ENCODE measurements around the gene PELO. TPM values are rescaled to one million over a fixed set of nuclear protein-coding genes. Genes with fewer than 3 reads are reported as not detected.
"Not testable (repeated sequence)": the region's sequence is repeated elsewhere in the genome, so short reads cannot be mapped to it uniquely, and the experiment has no call there.

Gene PELO
- total RNA-seq, 2 experiments from 2014 or later = 4.3 to 4.5 TPM

- ChIA-PET POLR2A (interaction anchor here (0.8 kb wide), 1 partner anchor 15 kb away, joined by 3 read pairs; no protein-coding TSS in a partner anchor), CTCF (no interaction called here)
- intact Hi-C loops (cut with DNase I, micrococcal nuclease) = no loop called here
- H3K4me1 ChIP-seq (ENCODE audit: insufficient read depth, low read length) = no peaks in the 10 kb centered on the region
- no peaks in the 10 kb centered on the region for H3K36me3 Mint-ChIP-seq (ENCODE audit: low read depth)
- H3K4me1 Mint-ChIP-seq (ENCODE audit: low read depth) = no peaks in the 10 kb centered on the region
- DNase-seq (no peak), ATAC-seq (ENCODE audit: poor library complexity) (no peak)
- H3K27me3 ChIP-seq (ENCODE audit: control insufficient read depth in 1 of 2, insufficient read depth in 2 of 2, low read length in 2 of 2) = no peaks in the 10 kb centered on the region
- no peak overlapping the region for H3K4me3 ChIP-seq (ENCODE audit: low read length)
- no peaks in the 10 kb centered on the region for H3K27me3 Mint-ChIP-seq
- no peak for TF ChIP-seq CTCF (IDR thresholded peaks at IDR 0.05)
- no peaks in the 10 kb centered on the region for H3K9me3 Mint-ChIP-seq
- no peak overlapping the region for H3K27ac ChIP-seq (ENCODE audit: low read depth in 1 of 2, low read length in 2 of 2)
- no peak overlapping the region for H3K27ac Mint-ChIP-seq
- no peaks in the 10 kb centered on the region for H3K9me3 ChIP-seq (ENCODE audit: control insufficient read depth in 1 of 2, insufficient read depth in 1 of 2, low read length in 2 of 2)
- no peaks in the 10 kb centered on the region for H3K36me3 ChIP-seq (ENCODE audit: insufficient read depth, low read length)
- no peak overlapping the region for H3K4me3 Mint-ChIP-seq
Observed at GRCh38 chr5:52814352-52815148, 26.8 kb downstream of the PELO start.

- DNase-seq (no peak), ATAC-seq (ENCODE audit: poor library complexity) (no peak)
- Histone ChIP-seq H3K4me3 (ENCODE audit: low read length) (no peak overlapping the region), H3K36me3 (ENCODE audit: insufficient read depth, low read length) (no peaks in the 10 kb centered on the region), H3K9me3 (ENCODE audit: control insufficient read depth in 1 of 2, insufficient read depth in 1 of 2, low read length in 2 of 2) (no peaks in the 10 kb centered on the region), H3K27me3 (ENCODE audit: control insufficient read depth in 1 of 2, insufficient read depth in 2 of 2, low read length in 2 of 2) (no peaks in the 10 kb centered on the region), H3K4me1 (ENCODE audit: insufficient read depth, low read length) (no peaks in the 10 kb centered on the region), H3K27ac (ENCODE audit: low read depth in 1 of 2, low read length in 2 of 2) (no peak overlapping the region)
- no peak overlapping the region for H3K4me3 Mint-ChIP-seq
- ChIA-PET CTCF (no interaction called here), POLR2A (no interaction called here)
- intact Hi-C loops (cut with DNase I, micrococcal nuclease) = no loop called here
- TF ChIP-seq CTCF (IDR thresholded peaks at IDR 0.05) = no peak
- no peak overlapping the region for H3K27ac Mint-ChIP-seq
- H3K4me1 Mint-ChIP-seq (ENCODE audit: low read depth) = no peaks in the 10 kb centered on the region
- no peaks in the 10 kb centered on the region for H3K9me3 Mint-ChIP-seq
- H3K36me3 Mint-ChIP-seq (ENCODE audit: low read depth) = no peaks in the 10 kb centered on the region
- H3K27me3 Mint-ChIP-seq = no peaks in the 10 kb centered on the region
Observed at GRCh38 chr5:52817818-52818217, 30.1 kb downstream of the PELO start.

GRCh38 chr5:52818360-52818759 is 30.6 kb downstream of the PELO start:
- Mint-ChIP-seq H3K27me3 (no peaks in the 10 kb centered on the region), H3K36me3 (ENCODE audit: low read depth) (no peaks in the 10 kb centered on the region), H3K4me1 (ENCODE audit: low read depth) (no peaks in the 10 kb centered on the region), H3K9me3 (no peaks in the 10 kb centered on the region), H3K4me3 (no peak overlapping the region), H3K27ac (no peak overlapping the region)
- Histone ChIP-seq H3K27me3 (ENCODE audit: control insufficient read depth in 1 of 2, insufficient read depth in 2 of 2, low read length in 2 of 2) (no peaks in the 10 kb centered on the region), H3K4me3 (ENCODE audit: low read length) (no peak overlapping the region), H3K36me3 (ENCODE audit: insufficient read depth, low read length) (no peaks in the 10 kb centered on the region), H3K27ac (ENCODE audit: low read depth in 1 of 2, low read length in 2 of 2) (no peak overlapping the region), H3K9me3 (ENCODE audit: control insufficient read depth in 1 of 2, insufficient read depth in 1 of 2, low read length in 2 of 2) (no peaks in the 10 kb centered on the region), H3K4me1 (ENCODE audit: insufficient read depth, low read length) (no peaks in the 10 kb centered on the region)
- intact Hi-C loops (cut with DNase I, micrococcal nuclease) = no loop called here
- DNase-seq = no peak
- ATAC-seq (ENCODE audit: poor library complexity) = no peak
- ChIA-PET POLR2A (no interaction called here), CTCF (no interaction called here)
- no peak for TF ChIP-seq CTCF (IDR thresholded peaks at IDR 0.05)

GRCh38 chr5:52818807-52819206 is 31.1 kb downstream of the PELO start:
- DNase-seq; H3K9me3 Mint-ChIP-seq; H3K27me3 ChIP-seq (ENCODE audit: control insufficient read depth in 1 of 2, insufficient read depth in 2 of 2, low read length in 2 of 2); H3K4me1 ChIP-seq (ENCODE audit: insufficient read depth, low read length); POLR2A ChIA-PET; H3K36me3 ChIP-seq (ENCODE audit: insufficient read depth, low read length); H3K4me1 Mint-ChIP-seq (ENCODE audit: low read depth); CTCF ChIA-PET; H3K9me3 ChIP-seq (ENCODE audit: control insufficient read depth in 1 of 2, insufficient read depth in 1 of 2, low read length in 2 of 2); H3K36me3 Mint-ChIP-seq (ENCODE audit: low read depth); H3K4me3 ChIP-seq (ENCODE audit: low read length); H3K27me3 Mint-ChIP-seq; H3K27ac Mint-ChIP-seq; intact Hi-C loops (cut with DNase I, micrococcal nuclease); H3K27ac ChIP-seq (ENCODE audit: low read depth in 1 of 2, low read length in 2 of 2); H3K4me3 Mint-ChIP-seq; ATAC-seq (ENCODE audit: poor library complexity): not testable (repeated sequence)
